Measurements from ENCODE around the gene SLC35F1.
A peak's percentile ranks its signal among the peaks of the same experiment; 100 is the strongest.

SLC35F1 gene

DNA sequence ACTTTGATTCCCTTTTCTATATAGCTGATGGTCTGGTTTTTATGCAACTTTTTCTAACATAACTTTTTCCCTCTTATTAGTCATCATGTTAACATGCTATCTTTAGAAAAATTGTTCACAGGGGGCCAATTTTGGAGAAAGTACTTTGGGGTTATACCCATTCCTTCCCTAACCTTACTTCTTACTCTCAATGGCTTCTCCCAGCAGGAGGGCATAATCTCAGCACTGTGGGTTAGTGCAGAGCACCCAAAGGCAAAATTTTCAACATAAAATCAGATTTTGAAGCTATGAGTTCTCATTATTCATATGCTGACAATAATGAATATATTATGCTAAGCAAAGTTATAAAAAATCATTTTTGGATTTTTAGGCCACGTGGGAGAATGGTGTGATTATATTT lies 299.2 kb downstream of the SLC35F1 start:
- no peak for DNase-seq

DNA sequence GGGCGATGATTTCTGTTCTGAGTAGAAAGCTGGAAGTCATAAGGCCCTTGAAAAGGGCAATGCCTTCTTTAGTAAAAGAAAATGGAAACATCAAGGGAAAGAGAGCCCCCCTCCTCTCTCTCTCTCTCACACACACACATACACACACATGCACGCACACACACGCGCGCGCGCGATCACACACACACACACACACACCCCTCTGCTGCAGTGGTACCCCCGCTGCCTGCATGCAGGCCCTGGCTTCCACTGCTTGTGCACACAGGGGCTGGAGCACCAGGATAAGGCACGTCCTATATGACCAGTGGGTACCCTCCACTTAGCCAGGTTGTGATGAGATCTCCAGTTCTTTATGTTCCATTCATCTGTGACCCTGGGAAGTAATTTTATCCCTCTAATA lies 300.9 kb downstream of the SLC35F1 start:
- peak; percentile 8 to 71 (median 54) for DNase-seq

DNA sequence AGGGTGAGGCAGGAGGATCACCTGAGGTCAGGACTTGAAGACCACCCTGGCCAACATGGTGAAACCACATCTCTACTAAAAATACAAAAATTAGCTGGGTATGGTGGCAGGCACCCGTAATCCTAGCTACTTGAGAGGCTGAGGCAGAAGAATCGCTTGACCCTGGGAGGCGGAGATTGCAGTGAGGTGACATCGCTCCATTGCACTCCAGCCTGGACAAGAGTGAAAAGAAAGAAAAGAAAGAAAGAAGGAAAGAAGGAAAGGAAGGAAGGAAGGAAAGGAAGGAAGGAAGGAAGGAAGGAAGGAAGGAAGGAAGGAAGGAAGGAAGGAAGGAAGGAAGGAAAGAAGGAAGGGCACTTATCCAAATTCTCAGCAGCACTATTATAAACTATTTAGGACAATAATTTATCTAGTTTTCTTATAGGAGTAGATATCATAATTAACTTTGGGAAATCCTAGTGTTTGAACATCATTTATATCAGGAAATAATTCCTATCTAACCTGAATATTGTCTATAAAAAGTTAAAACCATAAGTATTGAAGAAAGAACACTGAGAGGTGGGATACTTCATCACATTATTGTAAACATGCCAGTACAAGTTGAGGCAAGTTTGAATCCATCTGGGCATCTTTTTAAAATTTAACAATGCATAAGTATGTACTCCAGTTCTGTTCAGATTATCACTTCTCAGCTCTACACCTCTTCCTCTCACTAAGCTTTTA lies 305.5 kb downstream of the SLC35F1 start:
- DNase-seq, result no peak

DNA sequence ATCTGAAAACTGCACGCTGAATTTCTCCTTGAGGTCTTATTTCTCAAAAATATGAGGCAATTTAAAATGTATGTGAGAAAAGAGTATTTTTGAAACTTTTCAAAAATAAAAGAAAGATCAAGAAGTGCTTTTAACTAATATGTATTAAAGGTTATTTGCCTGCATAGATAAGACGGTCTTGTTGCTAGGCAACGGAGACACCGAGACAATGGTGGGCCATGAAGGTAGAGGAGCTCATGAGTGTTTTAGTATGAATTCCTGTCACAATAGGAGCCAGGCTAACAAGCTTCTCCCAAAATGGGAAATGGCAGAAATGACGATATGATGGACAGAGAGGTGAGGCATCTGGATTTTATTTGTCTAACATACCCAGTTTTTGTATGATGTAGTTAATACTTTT lies 308.2 kb downstream of the SLC35F1 start:
- no peak for DNase-seq

DNA sequence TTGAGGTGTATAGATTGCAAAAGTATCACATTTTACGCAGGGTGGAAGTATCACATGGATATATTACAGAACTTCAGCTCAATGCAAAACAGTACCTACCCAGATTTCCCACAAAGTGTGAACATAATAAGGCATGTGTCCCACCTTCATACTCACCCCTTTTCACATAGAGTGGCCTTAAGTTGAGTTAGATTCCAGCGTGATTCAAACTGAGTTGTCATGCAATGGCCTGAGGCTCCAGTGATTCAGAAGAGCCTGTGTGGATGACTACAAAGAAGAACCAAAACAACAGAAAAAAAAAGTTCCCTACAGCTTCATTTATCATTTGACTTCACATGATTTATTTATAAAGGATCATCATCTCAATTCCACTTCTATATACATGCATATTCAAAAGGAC lies 309.7 kb downstream of the SLC35F1 start:
- DNase-seq, result no peak

DNA sequence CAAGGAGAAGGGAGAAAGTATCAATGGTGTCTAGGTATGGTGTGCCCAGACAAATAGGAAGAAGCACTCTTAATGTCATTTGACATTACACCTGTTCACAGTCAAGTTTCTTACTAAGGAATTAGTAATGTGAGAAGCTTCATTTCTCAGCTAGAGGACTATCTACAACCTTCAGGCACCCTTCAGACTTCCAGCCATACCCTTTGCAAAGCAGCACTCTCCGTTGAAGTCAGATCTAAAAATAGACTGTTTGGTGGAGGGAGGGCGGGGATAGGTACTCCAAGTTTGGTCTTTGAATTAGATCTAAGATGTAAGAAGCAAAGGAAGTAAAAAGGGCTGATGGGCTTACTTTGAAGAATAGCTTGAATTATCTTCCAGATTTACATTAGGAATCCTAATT lies 311.1 kb downstream of the SLC35F1 start:
- DNase-seq, result peak in 1 of 3 experiments; percentile 9

DNA sequence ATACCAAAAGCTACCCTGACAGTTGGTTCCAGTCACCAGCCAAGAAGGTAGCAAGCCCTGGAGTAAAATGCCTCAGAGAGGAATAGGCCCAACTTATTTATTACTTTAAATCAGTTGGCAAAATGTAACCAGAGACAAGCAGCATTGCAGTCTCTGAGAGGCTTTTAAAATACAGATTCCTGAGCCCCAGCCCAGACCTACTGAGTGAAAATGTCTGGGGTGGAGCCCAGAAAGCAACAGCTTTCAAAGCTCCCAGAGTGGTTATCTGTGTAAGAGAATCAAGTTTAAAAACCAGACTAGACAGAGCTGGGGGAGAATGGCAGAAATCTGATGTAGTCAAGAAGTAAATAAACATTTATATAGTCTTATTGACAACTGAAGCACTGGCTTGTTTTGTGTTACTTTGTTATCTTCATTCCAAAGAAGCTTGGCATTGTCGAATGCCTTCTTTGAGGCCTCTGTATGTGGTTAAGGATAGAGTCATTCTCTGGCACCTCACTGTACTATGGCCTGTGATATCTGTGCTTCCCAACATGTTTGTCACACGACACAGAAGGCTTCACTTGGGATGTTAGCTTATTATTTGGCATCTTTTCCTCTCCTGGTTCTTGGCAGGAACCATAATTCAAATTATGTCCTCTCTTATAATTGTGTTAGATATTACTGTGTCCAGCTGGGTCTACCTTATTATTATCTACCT lies 313.5 kb downstream of the SLC35F1 start:
- no peak for DNase-seq

DNA sequence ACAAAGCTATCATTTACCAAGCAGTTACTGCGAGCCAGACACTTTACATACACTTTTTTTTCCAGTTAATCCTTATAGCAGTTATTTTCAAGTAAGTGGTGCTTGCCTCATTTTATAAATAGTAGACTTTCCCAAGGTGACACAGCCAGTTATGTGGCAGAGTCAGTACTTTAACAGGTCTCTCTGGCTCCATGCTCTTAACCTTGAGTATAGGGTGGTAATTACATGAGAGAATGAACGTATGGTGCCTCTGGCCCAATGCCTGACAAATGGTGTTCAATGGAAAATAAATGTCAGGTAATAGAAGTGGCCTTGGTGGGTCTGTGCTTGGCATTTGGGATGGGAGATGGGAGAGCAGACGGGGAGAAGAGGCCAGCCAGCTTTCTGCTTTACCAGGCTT lies 316.3 kb downstream of the SLC35F1 start:
- DNase-seq, result no peak

DNA sequence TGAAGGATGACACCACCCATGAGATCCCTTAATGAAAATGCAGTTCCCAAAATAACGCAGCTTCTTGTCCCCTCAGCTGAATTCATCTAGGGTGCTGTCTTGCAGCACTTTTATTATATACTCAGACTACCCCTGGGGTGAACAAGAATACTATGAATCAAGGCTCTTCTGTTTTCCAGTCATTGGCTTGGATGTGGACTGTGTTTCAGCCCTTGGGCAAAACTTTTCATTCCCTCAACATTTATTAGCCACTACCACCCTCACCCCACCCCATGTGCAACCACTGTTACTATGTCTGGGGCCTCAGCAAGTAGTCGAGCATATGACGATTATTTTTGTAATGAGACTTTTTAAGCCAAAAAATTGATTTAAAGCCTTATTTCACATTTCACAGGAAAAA lies 321.8 kb downstream of the SLC35F1 start:
- DNase-seq, result no peak

DNA sequence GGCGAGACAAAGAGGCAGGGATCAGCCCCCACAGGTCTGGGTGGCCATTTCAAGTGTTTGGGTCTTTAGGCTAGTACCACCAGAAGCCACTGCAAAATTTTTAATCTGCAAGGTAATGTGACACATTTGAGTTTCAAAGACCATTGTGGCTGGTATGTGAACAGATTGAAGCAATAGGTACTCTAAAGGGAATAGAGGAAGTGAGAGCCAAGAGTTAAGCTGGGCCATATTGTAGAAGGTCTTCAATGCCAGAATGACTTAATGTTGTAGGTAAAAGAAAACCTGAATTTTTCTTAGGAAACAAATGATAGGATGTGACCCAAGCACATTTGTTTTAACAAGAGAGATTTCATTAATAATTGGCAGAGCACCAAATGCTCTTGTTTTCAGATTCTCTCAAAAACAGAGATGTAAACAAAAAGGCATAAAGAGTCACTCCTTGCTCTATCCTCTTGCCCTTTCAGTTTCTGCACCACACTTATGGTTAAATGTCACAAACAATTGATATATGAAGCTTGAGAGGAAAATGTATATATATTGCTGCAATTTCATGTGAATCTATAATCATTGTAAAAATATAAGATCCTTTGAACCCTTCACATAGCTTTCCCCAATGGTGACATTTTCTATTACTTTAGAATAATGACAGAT lies 333.9 kb downstream of the SLC35F1 start:
- no peak for DNase-seq

DNA sequence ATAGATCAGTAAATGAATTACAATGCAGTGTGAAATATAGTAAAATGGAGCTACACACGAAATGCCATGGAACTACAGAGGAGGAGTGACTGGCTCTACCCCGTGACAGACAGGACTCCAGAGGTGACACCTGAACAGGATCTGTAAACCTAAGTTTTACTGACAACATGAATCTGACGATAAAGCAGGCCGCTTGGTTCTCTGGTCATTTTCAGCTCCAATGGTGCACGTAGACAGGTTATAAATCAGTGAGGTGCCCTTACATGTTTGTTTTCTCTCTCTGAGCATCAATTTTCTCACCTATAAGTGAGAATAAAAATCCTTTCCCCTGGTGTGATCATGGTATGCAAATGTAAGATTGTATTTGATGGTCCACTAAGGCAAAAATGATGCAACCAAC lies 339.3 kb downstream of the SLC35F1 start:
- DNase-seq, result no peak

DNA sequence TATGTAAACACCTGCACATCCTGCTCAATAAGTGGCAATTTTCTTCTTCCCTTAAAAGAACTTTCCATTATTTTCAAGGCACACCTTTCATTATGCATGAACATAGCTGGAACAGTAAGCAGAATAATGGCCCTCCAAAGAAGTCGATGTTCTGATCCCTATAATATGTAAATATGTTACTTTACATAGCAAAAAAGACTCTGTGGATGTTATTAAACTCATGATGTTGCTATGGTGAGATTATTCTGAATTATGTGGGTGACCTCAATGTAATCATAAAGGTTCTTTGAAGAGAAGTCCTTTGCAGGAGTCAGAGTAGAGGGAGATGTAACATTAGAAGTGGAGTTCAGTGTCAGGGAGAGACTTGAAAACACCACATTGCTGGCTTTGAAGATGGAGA lies 341.1 kb downstream of the SLC35F1 start:
- DNase-seq, result no peak

DNA sequence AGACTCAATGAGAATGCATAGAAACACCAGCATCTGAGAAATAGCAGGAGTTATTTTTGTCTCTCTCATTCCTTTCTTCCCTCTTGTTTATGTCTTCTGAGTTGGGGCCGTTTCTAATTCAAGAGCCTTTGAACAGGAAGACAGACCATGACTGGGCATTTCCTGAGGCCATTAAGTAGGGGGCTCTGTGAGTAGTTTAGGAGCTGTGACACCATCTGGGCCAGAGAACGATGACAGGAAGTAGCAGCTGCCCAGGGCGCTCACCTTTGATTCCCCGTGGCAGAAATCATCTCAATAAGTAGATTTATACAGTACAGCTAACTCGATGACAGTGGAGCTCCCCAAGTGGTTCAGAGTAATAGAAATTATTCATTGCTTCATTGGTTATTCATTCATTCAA lies 342.6 kb downstream of the SLC35F1 start:
- DNase-seq, result peak in 2 of 3 experiments; percentile 4 to 21

DNA sequence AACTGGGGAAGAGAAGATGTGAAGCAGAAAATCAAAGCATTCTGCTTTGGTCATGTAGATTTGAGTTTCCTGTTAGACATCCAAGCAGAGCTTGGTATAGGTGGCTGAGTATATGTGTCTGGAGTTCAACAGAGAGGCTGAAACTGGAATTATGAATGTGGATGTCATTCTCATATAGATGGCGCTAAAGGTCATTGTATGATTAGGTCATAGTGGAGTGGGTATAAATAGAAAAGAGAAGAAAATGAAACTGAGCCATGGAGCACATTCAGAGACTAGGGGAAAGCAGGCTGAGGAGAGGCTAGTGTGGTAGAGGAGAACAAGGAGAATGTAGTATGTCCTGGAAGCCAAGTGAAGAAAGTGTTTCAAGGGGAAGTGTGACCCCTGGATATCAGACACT lies 345.4 kb downstream of the SLC35F1 start:
- DNase-seq, result no peak

DNA sequence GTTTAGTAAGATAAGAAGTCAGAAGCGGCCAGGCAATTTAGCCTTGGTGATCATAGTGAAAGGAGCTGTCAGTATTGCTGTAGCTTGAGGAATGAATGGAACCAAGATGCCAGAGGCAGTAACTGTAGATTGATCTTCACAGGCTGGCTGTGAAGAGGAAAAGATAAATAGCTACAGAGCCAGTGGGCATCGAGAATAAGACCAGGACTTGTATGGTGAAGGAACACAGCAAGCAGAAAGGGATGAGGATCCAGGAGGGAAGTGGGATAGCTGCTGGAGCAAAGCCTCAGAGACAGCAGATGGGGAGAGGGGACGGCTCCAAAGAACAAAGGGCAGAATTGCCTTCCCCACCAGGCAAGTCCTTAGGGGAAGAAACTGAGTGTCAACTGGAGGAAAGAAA lies 346.7 kb downstream of the SLC35F1 start:
- DNase-seq, result no peak

DNA sequence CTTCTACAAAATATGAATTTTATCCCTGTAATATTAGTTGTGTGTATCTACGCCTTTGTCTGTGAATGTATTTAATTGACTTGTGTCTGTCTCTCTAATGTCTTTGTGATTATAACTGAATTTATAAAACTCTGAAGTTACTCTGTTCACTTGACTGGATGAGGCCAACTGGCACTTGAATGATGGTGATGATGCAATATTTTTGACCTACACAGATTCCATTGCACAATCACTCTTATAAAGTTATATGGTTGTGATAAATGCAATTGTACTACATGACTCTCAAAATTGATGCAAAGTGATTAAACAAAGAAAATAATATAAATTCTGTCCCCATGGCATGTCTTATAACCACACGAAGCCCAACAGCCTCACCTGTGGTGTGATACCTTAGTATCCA lies 353.8 kb downstream of the SLC35F1 start:
- DNase-seq, result no peak

DNA sequence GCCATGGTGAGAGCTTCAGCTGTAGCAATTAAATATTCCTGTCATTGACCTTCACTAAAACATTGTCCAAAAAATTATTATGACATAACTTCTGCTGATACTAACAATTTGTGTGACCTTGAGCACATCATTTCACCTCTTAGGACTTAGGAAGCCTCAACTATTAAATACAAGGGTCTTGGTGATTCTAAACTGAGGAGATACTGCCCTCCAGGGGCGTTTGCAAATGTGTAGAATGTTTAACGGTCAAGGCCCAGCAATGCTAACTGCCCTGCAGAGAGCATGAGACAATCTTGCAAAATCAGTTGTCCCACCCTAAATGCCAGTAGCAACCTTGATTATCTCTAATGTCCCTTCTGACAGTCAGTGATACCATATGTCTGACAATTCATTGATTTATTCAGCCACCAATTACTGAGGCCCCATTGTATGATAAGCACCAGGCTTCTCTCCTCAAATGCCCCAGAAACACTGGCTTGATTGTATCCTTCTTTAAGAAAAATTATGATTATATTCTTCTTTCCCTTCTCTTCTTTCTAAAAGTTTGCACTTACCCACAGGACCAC lies 356.9 kb downstream of the SLC35F1 start:
- DNase-seq, result peak; percentile 30 to 71 (median 42)

DNA sequence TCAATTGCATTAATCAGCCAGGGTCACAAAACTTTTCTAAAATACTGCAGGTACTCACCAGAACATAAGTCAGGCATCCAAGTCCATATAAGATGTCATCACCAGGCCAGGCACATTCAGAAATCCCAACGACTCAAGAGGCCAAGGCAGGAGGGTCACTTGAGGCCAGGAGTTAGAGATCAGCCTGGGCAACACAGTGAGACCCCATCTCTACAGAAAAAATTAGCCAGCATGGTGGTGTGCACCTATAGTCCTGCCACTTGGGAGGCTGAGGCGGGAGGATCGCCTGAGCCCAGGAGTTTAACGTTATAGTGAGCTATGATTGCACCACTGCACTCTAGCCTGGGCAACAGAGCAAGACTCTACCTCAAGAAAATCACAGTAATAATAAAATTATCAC lies 362.6 kb downstream of the SLC35F1 start:
- no peak for DNase-seq

DNA sequence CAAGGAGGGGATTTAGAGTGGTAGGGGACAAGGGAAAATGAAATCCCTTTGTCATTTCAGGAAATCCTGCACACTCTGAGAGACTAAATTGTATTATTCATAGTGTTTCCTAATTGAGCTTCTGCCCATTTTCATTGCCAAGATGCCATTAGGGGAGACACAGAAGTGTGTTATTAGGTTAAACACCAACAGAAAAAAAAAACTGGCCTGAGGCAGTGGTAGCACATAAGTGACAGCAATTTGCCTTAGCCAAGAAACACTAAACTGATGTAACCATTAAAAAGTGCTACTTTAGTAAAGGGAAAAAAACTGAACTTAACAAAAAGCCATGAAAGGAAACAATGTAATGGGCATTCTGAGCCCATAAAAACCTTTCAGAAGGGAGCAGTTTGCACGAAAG lies 370.6 kb downstream of the SLC35F1 start:
- peak in 1 of 3 experiments; percentile 39 for DNase-seq

DNA sequence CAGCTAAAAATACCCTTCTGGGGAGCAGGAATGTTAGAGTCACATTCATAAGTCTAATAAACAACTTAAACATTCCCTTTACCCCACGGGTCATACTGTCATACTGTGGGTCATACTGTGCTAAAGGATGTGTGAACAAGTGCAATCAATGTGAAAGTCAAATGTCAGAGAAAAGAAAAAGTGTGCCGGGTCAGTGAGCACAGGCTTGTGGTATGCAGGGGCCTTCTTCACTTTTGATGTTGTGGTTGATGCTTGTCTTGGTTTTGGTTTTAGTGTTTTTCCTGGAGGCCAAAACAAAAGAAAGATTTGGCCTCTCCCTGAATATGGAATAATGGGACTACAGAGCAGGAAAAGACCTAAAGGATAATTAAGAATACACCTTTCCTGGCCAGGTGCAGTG lies 373.1 kb downstream of the SLC35F1 start:
- DNase-seq, result no peak

DNA sequence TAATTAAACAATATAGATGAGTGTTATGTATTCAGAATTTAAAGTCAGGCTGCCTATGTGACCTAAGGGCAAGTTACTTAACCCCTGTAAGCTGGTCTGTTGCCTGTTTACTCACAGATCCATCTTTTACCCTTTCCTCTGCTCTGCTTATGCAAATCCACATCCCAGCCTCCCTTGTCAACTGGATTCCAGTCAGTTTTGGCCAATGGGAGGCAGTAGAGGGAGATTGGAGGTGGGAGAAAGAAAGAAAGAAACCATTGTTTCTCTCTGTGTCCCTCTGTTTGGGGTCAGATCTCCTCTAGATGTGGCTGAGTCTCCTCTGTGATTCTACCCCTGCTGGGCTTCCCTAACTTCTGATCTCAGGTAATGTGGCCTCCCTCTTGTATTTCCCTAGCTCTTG lies 374.2 kb downstream of the SLC35F1 start:
- DNase-seq, result no peak

DNA sequence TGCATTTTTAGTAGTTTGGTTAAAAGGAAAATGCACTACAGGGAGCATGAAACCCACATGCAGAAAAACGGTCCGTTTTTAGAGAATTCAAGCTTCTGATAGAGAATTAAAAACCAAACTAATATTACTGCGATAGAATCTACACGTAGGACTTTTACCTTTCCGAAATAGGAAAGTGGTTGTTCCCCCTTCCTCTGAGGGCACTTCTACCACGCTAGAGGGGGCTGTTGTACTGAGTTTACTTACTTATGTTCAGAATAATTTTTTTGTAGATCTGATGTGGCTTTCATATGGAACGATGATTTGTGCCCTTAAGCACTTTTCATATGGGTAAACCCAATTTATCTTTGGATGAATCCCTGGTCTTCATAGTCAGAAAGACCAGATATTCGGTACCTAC lies 376.7 kb downstream of the SLC35F1 start:
- peak; percentile 60 to 77 (median 76) for DNase-seq

DNA sequence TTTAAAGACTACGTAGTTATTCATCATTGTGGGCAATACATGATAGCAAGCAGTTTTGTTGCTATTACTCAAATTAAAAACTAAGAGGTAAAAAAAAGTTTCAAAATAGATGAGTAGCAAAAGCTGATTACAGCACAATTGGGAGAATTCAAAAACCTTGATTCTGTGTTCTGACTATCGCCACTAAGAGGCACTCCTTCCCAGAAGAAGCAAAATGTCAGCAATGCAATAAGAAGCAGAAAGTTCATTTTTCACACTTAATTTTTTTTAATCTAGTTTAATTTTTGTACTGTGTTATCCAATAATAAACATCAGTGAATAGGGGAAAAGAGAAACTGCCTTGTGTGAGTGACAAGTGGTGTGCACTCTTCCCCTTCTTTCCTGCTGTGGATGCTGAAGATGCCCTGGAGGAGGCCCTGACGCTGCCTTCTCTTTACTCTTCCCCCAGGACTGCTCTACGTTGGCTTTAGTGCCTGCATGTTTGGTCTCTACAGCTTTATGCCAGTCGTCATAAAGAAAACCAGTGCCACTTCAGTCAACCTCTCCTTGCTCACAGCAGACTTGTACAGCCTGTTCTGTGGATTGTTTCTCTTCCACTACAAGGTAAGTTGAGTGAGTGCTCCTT lies 377.8 kb downstream of the SLC35F1 start:
- peak in 2 of 3 experiments; percentile 6 to 61 for DNase-seq
